Cerebellar nuclear complex (tissue), 1 donor: ENCODE measurements around the gene PA2G4.
"Not testable (repeated sequence)": the region's sequence is repeated elsewhere in the genome, so short reads cannot be mapped to it uniquely, and the experiment has no call there.

Experiments
- DNase-seq, 2 experiments: peaks; one replicate each; lab custom pipeline; 2025; lab: John Stamatoyannopoulos, UW

PA2G4 gene

DNA sequence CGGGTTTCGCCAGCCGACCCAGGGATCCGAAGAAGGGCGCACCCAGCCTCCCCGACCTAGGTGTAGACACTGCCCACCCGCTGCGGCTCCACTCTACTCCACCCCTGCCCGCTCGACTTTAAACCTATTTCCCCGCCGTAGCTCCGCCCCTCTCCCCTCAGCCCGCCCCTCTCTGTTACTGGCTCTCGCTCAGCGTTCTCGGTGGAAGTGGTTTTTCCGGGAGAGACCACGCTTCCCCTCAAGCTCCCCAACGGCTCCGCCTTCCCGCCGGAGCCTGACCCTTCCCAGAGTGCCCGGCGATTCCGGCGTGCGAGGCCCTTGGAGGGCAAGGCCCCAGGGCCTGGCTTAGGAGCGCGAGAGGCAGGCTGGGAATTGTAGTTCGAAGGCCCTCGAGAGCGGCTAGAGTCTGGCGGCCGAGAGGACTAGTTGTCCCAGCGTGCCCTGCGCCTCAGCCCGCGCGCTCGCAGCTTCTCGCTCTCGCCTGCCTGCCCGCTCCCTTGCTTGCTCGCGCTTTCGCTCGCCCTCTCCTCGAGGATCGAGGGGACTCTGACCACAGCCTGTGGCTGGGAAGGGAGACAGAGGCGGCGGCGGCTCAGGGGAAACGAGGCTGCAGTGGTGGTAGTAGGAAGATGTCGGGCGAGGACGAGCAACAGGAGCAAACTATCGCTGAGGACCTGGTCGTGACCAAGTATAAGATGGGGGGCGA is at the start of gene PA2G4:
Gene PA2G4 (plus strand): TSS at position 451 of the 706 bp plus-strand sequence. CDS start 179 bp downstream, at position 630.
- peak; percentile 91 to 96 for DNase-seq

DNA sequence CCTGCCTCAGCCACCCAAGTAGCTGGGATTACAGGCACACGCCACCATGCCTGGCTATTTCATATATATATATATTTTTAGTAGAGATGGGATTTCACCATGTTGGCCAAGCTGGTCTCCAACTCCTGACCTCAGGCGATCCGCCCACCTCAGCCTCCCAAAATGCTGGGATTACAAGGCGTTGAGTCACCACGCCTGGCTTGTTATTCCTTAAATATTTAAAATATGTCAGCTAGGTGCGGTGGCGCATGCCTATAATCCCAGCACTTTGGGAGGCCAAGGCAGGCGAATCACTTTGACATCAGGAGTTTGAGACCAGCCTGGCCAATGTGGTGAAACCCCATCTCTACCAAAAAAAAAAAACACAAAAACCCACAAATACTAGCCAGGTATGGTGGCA is 44.4 kb upstream of the PA2G4 start:
- not testable (repeated sequence) for DNase-seq

DNA sequence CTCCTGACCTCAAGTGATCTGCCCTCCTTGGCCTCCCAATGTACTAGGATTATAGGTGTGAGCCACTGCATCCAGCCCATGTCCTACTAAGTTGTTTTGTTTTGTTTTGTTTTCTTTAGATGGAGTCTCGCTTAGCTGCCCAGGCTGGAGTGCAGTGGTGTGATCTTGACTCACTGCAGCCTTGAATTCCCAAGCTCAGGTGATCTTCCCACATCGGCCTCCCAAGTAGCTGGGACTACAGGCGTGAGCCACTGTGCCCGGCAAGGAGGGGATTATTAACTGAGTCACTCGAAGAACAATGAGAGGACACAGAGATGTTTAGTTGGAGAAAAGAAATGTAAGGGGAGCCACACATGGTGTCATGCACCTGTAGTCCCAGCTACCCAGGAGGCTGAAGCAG is 42.4 kb upstream of the PA2G4 start:
- no peak for DNase-seq

DNA sequence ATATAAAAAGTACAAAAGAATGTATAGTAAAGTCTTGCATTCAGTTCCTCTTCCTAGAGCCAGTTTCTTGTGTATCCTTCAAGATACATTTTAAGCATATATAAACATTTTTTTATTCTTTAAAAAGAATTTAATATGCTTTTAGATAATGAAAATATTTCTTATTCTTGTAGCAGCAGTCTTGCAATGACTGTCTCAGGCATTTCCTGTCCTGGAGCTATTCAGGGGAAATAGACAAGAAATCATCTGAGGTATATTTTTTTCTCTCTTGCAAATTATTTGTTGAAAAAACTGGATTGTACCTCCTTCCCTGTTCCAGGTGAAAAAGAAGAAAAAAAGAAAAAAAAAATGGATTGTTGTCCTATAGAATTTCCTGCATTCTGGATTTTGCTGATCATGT is 41.4 kb upstream of the PA2G4 start:
- no peak for DNase-seq

DNA sequence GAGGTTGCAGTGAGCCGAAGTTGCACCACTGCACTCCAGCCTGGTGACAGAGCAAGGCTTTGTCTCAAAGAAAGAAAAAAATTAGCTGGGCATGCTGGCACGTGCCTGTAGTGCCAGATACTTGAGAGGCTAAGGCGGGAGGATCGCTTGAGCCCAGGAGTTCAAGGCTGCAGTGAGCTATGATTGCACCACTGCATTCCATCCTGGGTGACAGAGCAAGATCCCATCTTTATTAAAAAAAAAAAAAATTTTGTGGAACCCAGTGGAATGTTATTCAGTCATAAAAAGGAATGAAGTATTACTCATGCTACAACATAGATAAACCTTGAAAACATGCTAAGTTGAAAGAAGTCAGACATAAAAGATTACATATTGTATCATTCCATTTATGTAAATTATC is 32.7 kb upstream of the PA2G4 start:
- DNase-seq = no peak

DNA sequence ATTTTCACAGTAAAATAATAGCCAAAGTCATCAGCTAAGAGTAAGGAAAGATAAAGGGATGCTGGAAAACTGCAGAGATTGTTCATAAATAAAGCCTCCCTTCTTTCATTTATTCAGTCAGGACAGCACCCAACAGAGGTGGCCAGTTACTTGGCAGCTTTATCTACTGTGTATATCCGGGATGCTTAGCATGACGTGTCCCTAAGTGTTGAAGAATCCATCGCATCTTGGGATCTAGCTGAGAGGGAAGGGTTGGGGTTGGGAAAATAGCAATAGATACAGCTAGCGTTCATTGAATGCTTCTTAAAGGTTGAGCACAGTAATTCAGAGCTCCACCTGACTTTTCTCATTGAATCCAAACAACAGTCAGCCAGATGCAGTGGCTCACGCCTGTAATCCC is 30.0 kb upstream of the PA2G4 start:
- DNase-seq = no peak

DNA sequence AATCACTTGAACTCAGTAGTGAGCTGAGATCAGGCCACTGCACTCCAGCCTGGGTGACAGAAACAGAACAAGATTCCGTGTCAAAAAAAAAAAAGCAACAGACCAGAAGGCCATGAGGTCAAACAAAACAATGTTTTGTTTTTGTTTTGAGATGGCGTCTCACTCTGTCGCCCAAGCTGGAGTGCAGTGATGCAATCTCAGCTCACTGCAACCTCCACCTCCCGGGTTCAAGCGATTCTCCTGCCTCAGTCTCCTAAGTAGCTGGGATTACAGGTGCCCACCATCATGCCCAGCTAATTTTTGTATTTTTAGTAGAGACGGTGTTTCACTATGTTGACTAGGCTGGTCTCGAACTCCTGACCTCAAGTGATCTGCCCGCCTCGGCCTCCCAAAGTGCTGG is 26.4 kb upstream of the PA2G4 start:
- not testable (repeated sequence) for DNase-seq

DNA sequence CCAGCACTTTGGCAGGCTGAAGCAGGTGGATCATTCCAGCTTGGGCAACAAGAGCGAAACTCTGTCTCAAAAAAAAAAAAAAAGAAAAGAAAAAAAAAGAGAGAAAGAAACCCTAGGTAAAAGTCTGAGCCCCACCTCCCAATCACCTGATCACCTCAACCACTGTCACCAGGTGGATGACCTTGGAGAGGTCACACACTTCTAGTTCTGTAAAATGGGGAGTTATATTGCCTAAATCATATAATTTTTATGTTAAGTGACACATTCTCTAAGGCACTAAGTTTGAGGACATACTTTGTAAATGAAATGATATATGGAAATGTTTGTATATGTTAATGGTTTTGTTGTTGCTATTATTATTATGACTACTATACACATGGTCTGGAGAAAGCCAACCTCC is 25.9 kb upstream of the PA2G4 start:
- DNase-seq = no peak

DNA sequence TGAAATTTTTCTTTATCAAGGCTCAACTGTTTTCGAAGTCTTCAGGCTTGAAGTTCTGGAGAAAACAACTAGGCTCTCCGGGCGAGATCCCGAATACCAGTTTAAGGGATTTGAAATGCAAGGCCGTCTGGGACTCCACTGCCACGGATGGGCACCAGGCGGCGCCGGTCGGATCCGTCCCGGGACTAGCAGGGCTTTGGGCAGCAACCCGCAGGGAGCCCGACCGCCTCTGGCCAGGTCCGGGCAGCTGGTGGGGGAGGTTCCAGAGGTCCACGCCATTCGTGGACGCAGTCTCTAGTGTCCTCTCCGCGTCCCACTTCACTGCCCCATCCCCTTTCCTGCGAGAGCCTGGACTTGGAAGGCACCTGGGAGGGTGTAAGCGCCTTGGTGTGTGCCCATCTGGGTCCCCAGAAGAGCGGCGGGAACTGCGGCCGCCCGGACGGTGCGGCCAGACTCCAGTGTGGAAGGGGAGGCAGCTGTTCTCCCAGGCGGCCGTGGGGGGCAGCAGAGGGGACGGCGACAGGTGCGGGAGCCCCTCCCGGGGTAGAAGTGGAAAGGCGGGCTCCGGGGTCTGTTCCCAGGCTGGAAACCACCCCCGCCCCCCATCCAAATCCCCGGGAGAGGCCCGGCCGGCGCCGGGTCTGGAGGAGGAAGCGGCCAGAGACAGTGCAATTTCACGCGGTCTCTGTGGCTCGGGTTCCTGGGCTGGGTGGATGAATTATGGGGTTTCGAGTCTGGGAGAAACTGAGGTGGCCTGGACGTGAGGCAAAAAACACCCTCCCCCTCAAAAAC is 25.2 kb upstream of the PA2G4 start:
- no peak for DNase-seq

DNA sequence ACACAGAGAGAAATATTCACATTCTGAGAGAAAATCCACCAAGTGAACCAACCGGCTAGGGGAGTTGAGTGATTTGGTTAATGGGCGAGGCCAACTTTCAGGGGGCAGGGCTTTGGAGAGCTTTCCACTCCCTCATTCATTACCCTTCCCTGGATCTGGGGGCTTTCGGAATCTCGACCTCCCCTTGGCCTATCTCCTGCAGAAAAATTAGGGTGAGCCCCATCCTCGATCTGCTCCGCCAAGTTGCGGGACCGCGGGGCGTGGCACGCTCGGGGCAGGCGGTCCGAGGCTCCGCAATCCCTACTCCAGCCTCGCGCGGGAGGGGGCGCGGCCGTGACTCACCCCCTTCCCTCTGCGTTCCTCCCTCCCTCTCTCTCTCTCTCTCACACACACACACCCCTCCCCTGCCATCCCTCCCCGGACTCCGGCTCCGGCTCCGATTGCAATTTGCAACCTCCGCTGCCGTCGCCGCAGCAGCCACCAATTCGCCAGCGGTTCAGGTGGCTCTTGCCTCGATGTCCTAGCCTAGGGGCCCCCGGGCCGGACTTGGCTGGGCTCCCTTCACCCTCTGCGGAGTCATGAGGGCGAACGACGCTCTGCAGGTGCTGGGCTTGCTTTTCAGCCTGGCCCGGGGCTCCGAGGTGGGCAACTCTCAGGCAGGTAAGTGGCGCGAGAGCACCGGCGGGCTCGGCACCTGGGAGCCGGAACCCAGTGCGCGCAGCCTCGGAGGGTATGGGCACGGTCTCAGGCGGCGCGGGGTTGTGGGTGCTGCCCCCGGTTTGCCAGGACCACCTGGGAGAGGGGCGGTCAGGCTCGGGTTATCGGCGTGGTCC is 24.4 kb upstream of the PA2G4 start, which contains the start of gene ERBB3:
Gene ERBB3 (plus strand): TSS at position 443 of the 833 bp plus-strand sequence. CDS start 136 bp downstream, at position 579.
- DNase-seq = no peak

DNA sequence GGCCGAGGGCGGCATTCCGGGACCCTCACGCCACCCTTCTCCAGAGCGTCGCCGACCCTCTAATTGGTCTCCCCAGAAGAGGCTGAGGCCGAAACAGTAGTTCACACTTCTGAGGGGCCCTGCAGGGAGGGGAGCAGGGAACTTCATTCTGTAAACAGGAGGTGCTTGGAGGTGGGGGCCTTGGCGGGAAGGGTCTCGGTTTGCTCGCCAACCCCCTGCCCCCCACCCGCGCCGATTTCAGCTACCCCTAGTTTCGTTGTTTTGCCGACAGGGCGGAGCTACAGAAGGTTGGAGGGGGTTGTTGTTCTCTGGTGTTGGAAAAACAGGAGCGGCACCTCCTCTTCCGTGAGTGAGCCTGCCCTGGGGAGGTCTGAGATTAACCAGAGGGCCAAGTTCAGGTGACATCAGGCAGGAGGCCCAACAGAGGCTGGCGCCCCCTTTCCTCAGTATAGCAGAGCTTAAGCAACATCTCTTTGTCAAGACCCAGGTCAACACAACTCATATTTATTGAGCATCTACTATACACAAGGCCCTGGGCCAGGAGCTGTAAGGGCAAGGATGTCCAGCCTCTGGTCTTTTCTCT is 23.7 kb upstream of the PA2G4 start:
- DNase-seq = no peak

DNA sequence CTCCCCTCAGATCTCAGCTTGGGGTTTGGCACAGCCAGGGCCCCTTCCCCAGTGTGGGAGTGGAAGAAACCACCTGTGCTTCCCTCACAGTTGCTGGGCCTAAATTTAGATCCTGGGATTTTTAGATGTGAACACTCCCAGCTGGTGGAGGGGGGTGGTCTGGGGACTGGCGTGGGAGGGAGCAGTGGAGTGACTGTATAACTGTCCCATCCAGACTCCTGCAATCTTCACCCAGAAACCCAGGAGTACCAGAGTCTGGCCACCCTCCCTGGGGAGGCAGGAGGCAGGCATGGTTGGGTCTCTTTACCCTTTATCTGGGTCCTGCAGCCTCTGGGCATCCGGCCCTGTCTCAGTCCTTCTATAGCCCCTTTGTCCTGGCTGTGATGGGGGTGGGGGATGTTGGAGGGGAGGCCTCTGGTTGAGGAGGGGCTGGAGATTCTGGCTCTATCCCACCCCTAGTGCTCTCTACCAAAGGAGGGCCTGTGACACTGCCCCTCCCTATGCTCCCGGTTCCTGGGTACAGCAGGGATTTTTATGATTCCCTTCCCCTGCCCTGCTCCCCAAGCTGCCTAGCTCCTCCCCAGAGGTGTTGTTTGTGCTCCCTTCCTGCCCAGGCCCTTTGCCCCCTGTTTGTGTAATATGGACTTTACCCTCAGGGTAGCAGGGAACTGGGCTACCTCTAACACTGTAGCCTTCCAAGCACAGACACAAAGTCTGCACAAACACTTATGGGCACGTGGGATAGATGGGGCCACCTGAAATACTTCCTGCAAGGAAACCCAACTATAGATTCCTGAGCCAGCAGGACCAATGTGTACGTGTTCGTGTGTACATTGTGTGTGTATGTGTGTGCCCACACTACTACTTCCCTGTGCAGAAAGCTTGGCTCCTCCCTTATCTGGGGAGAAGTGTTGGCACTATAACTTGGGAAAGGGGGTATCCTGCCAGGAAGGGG is 22.7 kb upstream of the PA2G4 start:
- DNase-seq = no peak

DNA sequence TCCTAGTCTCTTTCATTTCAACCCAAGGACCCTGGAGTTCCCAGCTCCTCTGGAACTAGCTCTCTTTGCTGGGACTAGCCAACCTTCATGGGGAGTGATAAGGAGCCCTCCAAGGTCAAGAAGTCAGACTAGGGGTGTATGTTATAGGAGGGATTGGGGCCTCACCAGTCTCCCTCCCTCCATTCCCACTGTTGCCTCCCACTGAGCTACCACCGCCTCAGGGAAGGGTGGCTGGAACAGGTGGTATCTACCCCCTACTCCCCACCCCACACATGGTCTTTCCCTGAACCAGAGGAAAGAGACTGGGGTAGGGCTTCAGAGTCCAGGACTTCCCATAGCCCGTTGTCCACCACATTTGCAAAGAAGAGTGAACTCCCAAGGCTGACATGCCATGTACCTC is 22.0 kb upstream of the PA2G4 start:
- no peak for DNase-seq

DNA sequence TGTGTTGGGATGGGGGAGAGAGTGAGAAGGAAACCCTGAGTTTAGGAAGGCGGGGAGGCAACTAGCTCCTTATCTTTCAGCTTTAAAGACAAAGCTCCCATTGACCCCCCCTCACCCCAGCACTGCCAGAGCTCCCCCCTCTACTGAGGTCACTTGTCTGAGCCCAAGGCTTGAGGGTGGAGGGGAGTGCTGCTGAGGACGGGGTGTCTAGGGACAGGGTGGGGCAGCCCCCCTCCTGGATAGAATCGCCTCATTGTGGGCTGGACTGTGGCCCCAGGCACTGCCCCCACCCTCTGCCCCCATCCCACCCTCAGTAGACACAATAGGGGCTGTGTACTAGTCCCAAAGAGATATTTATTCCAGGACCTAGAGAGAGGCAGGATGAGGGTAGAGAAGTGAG is 21.4 kb upstream of the PA2G4 start:
- no peak for DNase-seq

DNA sequence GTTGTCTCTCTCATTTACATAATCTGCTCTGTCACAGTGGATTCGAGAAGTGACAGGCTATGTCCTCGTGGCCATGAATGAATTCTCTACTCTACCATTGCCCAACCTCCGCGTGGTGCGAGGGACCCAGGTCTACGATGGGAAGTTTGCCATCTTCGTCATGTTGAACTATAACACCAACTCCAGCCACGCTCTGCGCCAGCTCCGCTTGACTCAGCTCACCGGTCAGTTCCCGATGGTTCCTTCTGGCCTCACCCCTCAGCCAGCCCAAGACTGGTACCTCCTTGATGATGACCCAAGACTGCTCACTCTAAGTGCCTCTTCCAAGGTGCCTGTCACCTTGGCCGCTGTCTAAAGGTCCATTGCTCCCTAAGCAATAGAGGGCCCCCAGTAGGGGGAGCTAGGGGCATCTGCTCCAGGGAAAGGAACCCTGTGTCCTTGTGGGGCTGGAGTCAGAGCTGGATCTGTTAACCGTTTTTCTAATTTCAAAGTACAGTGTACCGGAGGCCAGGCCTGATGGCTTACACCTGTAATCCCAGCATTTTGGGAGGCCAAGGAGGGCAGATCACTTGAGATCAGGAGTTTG is 19.3 kb upstream of the PA2G4 start:
- DNase-seq = no peak

DNA sequence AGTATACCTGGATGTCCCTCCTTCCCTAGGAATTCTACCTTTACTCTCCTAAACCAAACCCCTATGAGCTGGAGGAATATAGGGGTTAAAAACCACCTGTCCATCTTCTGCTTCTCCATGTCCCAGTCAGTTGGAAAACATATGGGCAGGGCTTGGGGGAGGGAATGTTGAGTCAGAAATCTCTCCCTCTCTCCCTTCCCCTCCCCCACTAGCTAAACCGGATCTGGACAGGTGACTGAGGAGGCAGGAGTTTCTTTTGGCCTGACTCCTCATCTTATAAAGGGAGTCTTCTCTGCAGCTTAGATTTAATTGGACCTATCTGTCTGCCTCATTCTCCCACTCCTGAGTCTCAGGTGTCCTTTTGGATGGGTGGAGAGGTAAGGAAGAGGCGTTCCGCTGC is 18.3 kb upstream of the PA2G4 start:
- no peak for DNase-seq

DNA sequence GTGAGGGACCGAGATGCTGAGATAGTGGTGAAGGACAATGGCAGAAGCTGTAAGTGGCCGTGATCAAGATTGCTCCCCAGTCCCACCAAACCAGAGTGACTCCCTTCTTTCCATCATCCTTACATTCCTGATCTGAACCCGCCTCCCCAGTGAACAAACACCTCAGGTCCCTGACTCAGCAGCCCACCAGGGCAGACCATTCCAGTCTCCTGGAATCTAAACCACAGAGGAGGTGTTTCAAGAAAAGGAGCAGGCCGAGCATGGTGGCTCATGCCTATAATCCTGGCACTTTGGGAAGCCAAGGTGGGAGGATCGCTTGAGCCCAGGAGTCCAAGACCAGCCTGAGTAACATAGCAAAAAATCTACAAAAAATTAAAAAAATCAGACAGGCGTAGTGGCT is 17.8 kb upstream of the PA2G4 start:
- no peak for DNase-seq

DNA sequence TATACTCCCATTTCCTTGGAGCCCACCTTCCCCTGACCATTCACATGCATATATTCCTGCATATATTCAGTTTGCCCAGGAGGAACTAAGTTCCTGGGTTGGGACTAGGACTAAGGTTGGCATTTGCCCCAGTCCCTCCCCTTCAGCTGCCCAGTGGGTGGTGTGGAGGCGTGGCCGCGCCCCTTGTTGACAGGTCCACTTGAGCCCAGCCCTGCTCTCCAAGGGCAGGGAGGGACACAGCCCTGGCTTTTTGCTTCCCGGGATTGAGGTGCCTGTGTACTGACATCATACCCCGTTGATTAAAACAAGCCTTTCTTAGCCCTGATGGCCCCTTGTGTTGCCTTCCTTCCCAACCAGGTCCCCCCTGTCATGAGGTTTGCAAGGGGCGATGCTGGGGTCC is 17.1 kb upstream of the PA2G4 start:
- DNase-seq = no peak

DNA sequence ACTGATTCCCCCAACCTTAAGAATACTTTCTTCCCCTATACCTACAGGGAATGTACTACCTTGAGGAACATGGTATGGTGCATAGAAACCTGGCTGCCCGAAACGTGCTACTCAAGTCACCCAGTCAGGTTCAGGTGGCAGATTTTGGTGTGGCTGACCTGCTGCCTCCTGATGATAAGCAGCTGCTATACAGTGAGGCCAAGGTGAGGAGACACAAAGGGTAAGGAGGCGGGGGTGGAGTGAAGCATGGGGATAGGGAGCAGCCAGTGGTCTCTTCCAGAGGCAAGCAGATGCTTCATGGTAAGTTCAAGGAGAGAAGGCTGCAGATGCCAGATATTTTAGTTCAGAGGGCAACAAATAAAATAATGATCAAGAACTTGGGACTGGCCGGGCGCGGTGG is 6.6 kb upstream of the PA2G4 start:
- no peak for DNase-seq

DNA sequence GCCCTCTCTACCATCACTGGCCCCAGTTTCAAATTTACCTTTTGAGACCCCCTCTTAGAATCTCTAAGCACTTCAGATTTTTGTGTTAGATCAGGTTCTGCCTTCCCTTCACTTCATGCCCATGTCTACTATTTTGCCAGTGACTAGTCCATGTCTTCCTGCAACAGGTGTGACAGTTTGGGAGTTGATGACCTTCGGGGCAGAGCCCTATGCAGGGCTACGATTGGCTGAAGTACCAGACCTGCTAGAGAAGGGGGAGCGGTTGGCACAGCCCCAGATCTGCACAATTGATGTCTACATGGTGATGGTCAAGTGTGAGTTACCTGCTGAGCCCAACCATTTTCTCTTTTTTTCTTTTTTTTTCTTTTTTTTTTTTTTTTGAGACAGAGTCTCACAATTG is 5.8 kb upstream of the PA2G4 start:
- no peak for DNase-seq

DNA sequence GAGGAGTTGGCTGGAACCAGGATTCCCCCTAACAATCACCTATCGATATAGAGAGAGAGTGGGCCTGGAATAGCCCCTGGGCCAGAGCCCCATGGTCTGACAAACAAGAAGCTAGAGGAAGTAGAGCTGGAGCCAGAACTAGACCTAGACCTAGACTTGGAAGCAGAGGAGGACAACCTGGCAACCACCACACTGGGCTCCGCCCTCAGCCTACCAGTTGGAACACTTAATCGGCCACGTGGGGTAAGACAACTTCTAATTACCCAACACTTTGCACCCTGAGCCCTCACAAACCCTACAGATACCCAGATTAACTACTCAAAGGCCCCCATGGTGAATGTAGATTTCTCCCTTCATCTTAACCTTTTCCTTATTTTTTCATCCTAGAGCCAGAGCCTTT is 4.6 kb upstream of the PA2G4 start:
- DNase-seq = no peak
